WERI-Rb-1 (cell line): ENCODE measurements around the gene MCM3AP.

Experiments
- DNase-seq: peaks from one replicate; pipeline ENCODE4 v3.0.0-alpha.2; 2020
- H3K27ac ChIP-seq: fragments of 250-450 bp; sonication (Bioruptor Pico); 2 replicates; pipeline ENCODE4 v1.5.1; 2020; ENCODE audit warnings: mild to moderate bottlenecking, moderate library complexity
- H3K27me3 ChIP-seq: fragments of 250-450 bp; sonication (Bioruptor Pico); 2 replicates; pipeline ENCODE4 v1.5.1; 2021; ENCODE audit warnings: mild to moderate bottlenecking, low read depth, moderate library complexity; ENCODE audit not compliant: insufficient read depth, severe bottlenecking
- H3K36me3 ChIP-seq: fragments of 250-450 bp; sonication (Bioruptor Pico); 2 replicates; pipeline ENCODE4 v1.5.1; 2020; ENCODE audit warnings: mild to moderate bottlenecking, moderate library complexity
- H3K4me3 ChIP-seq: 2 replicates; pipeline ENCODE4 v1.5.1; 2011; ENCODE audit warnings: low read depth, mild to moderate bottlenecking, control low read depth, low read length
- H3K9me3 ChIP-seq: fragments of 250-450 bp; sonication (Bioruptor Pico); 2 replicates; pipeline ENCODE4 v1.5.1; 2021; ENCODE audit warnings: mild to moderate bottlenecking, moderate library complexity; ENCODE audit not compliant: severe bottlenecking
- TF ChIP-seq, protein P1 (sequence below): IDR thresholded peaks from 2 replicates; pipeline ENCODE4 v1.5.1; 2011; ENCODE audit warnings: low read depth, mild to moderate bottlenecking, control low read depth, inconsistent platforms, low read length

MCM3AP gene

DNA sequence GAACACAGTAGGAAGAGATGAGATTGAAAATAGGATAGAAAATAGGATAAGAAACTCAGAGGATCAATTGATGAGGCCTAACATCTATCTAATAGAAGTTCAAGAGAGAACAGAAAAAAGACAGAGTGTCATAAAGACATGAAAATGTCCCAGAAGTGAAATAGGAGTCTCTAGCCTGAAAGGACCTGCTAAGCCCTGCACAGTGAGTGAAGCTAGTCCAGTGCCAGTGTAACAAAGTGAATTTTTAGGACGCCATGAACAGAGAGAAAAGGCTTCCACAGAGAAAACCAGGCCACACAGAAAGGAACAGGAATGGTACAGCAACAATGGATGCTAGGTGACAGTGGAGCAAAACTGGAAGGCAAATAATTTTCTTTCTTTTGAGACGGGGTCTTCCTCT lies 36.6 kb downstream of the MCM3AP start:
- no peak for DNase-seq
- Histone ChIP-seq H3K36me3 (peaks cover 95% of the 10 kb centered on the region), H3K27me3 (no peaks in the 10 kb centered on the region), H3K4me3 (no peak overlapping the region), H3K9me3 (no peaks in the 10 kb centered on the region), H3K27ac (no peak overlapping the region)
- TF ChIP-seq, protein P1, sequence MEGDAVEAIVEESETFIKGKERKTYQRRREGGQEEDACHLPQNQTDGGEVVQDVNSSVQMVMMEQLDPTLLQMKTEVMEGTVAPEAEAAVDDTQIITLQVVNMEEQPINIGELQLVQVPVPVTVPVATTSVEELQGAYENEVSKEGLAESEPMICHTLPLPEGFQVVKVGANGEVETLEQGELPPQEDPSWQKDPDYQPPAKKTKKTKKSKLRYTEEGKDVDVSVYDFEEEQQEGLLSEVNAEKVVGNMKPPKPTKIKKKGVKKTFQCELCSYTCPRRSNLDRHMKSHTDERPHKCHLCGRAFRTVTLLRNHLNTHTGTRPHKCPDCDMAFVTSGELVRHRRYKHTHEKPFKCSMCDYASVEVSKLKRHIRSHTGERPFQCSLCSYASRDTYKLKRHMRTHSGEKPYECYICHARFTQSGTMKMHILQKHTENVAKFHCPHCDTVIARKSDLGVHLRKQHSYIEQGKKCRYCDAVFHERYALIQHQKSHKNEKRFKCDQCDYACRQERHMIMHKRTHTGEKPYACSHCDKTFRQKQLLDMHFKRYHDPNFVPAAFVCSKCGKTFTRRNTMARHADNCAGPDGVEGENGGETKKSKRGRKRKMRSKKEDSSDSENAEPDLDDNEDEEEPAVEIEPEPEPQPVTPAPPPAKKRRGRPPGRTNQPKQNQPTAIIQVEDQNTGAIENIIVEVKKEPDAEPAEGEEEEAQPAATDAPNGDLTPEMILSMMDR = no peak

DNA sequence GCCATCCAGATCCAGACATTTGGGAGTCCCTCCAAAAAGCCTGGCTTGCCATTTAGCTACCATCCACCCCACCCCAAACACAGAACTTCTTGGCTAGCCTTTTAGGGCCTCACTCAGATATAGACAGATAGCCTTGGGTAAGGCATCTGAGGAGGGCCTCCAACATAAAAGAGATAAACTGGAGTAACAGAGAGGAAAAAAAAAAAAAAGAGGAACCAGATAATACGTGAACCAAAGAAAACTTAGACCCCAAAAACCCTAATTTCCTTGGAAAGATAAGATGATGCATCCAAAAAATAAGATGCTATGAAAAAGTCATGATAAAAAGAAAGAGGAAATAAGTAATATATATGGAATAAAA lies 37.0 kb downstream of the MCM3AP start:
- H3K9me3 ChIP-seq = no peaks in the 10 kb centered on the region
- H3K36me3 ChIP-seq = peaks cover 95% of the 10 kb centered on the region
- TF ChIP-seq, protein P1 = no peak
- no peak overlapping the region for H3K4me3 ChIP-seq
- no peak for DNase-seq
- H3K27me3 ChIP-seq = no peaks in the 10 kb centered on the region
- no peak overlapping the region for H3K27ac ChIP-seq

- peaks cover 95% of the 10 kb centered on the region for H3K36me3 ChIP-seq
- H3K27me3 ChIP-seq = no peaks in the 10 kb centered on the region
- no peak overlapping the region for H3K4me3 ChIP-seq
- H3K27ac ChIP-seq = no peak overlapping the region
- TF ChIP-seq, protein P1 = no peak
- H3K9me3 ChIP-seq = no peaks in the 10 kb centered on the region
- no peak for DNase-seq
These were observed 37.6 kb downstream of the MCM3AP start for GRCh38 chr21:46247699-46248421.

DNA sequence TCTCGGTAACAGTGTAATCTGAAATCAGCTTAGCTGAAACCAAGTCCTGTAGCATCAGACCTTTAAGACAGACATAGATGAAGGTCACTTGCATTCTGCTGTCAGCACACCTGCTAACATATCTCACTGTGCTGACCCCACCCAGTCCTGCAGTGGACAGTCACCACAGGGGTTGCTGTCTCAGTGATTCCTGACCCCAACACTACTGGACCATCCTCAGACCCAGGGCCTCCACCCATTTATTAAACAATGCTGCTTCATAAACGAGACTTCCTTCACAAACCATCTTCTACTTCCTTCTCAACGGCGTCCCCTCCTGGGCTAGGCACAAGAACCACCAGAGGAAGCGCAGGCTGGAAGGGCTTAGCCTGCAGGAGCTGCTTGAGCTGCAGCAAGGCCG lies 39.1 kb downstream of the MCM3AP start:
- Histone ChIP-seq H3K36me3 (peaks cover 95% of the 10 kb centered on the region), H3K9me3 (no peaks in the 10 kb centered on the region), H3K27ac (no peak overlapping the region), H3K27me3 (no peaks in the 10 kb centered on the region), H3K4me3 (no peak overlapping the region)
- TF ChIP-seq, protein P1 = peak; percentile 30; the same call in 1 of the 2 replicates
- no peak for DNase-seq

DNA sequence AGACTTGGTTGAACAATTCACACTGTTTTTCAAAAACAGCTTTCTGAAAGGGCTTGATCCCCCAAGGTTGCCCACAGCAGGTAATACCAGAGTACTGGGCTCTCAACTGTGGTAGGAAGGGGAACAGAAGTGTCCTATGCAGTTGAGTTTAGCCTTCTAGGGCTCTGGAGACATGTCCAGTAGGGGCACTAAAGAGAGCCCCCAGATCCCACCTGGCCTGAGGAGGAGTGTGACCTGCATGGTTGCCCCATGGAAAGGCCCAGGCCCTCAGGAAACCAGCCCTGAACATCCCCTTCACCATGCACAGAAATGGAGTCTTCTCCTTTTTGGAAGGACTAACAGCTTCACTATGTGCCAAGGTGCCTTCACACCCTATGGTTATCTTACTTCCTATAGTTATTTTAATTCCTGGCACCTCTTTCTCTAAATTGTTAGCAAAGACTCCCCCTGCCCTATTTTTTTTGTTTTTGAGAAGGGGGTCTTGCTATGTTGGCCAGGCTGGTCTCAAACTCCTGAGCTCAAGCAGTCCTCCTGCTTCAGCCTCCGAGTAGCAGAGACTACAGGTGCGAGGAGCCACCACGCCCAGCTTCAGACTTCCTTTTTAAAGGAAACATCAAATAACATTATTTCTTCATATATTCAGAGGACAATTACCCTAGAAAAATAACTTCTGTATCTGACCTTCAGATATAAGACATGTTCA lies 40.0 kb downstream of the MCM3AP start:
- TF ChIP-seq, protein P1 = peak; percentile 33; the same call in 1 of the 2 replicates
- no peaks in the 10 kb centered on the region for H3K27me3 ChIP-seq
- peaks cover 95% of the 10 kb centered on the region for H3K36me3 ChIP-seq
- no peak overlapping the region for H3K4me3 ChIP-seq
- DNase-seq = no peak
- no peak overlapping the region for H3K27ac ChIP-seq
- no peaks in the 10 kb centered on the region for H3K9me3 ChIP-seq
